GM18499 (cell line): Measurements from ENCODE around the gene LRRC8D.

ENCODE experiments used
- ATAC-seq: cut with Tn5 transposase; IDR thresholded peaks from one replicate; pipeline ENCODE4 v1.9.1; 2021; ENCODE audit warnings: moderate number of reproducible peaks; ENCODE audit not compliant: insufficient read depth, unreplicated experiment

LRRC8D gene

GRCh38 chr1:89832496-89833127 is 11.8 kb downstream of the LRRC8D start:
- ATAC-seq = no peak

GRCh38 chr1:89833183-89834082 is 12.6 kb downstream of the LRRC8D start:
- no peak for ATAC-seq

GRCh38 chr1:89834083-89834704 is 13.4 kb downstream of the LRRC8D start:
- no peak for ATAC-seq

GRCh38 chr1:89836252-89837035 is 15.6 kb downstream of the LRRC8D start:
- no peak for ATAC-seq

DNA sequence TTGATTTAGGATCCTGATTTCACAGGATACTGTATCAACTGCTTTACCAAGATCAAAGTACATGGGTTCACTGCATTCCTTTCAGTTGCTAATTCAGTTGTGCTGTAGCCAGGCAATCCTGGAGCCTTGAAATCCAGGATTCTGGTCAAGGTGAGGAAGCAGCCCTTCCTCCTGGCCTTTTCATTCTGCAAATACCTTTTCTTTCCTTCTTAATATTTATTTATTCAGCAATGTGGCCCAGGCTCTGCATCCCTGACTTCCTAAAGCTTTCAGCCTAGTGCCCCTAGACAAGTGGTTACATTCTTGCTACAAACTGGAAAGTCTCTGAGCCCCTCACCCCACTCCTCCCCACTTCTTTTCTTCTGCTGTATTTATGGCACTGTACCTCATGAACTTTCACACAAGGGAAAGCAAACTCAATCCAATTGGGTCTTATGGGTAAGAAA is 16.2 kb downstream of the LRRC8D start:
- ATAC-seq = no peak

GRCh38 chr1:89837510-89837909 is 16.7 kb downstream of the LRRC8D start:
- ATAC-seq = no peak

GRCh38 chr1:89839516-89839915 is 18.7 kb downstream of the LRRC8D start:
- ATAC-seq = no peak

- no peak for ATAC-seq
Measured at GRCh38 chr1:89841507-89841906, 20.7 kb downstream of the LRRC8D start.

DNA sequence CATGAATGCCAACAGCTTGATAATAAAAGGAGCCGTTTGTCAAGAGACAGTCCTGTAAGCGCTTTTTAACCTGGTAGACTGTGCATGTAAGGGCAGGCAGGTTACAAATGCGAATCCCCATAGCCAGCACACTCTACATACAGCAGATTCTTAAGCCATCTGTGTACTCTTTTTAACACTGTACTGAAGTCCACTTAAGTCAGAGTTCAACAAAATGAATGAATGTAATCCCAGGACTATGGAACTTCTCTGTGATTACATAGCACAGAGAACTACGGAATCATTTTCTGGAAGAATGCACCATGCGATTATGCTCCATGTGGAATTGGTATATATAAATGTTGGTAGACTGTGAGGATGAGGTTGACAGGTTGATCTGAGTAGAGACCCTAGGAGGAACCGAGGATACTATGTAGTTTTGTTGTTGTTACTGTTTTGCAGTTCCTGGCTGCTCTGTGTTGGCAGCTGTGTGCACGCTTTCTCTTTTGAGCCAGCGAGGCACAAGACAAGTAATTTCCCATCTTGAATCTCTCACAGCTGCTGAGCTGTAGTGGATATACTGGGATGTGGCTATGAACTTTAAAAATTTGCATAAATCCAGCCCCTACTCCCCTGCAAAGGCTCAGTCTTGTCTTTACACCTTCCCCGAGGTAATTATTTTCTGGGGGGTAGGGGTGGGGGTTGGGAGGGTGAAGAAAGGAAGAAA is 21.9 kb downstream of the LRRC8D start:
- ATAC-seq = peak; percentile 31

DNA sequence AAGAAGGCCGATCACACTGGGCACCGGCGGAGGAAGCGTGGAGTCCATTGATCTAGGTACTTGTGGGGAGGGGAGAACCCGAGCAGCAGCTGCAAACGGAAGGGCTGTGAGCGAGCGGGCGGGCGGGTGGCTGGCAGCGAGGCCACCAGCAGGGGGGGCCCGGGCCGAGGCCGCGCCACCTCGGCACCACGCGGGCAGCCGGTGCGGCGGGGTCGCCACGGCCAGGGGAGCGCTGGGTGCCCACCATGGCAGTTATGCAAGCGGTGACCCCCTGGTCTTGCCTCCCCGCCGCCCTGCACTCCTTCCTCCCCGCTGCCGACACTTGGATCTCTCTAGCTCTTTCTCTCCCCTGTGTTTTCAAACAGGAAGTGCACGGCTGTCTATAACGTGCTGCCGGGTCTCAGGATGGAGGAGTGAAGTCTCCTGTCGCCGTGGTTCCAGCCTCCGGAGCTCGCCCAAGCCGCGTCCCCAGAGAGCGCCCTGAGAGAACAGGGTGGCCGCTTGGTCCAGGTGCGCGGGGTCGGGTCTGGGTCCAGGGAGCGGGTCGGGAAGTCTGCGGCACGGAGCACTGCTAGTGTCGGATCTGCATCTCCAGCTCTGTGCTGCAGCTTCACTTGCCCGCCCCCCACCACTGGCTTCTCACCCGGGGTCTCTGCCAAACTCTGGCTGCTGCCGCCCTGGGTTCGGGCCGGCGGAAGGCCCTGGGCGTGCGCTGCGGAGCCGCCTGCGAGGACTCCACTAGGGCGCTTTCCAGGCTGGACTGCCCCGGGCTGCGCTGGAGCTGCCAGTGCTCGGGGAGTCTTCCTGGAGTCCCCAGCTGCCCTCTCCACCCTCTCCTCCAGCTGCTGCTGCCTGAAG is 22.7 kb downstream of the LRRC8D start:
- peak; percentile 52 for ATAC-seq

- no peak for ATAC-seq
Measured at GRCh38 chr1:89844241-89844807, 23.5 kb downstream of the LRRC8D start.

DNA sequence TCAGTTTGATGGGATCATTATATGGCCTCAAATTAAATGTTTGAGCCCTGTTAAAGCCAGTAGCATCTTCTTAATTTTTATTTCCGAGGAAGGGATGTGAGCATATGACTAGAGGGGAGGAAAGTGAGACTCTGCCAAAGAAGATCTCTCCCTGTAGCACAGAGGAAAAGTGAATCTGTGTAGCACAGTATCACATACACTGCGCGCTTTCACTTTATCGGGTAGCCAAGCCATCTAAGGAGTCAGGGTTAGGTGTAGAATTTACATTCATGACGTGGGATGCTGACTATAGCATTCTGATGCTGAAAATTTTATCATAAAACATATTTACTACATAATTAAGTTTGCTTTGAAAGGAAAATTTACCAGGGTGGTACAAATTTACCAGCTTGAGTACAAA is 24.0 kb downstream of the LRRC8D start:
- no peak for ATAC-seq

DNA sequence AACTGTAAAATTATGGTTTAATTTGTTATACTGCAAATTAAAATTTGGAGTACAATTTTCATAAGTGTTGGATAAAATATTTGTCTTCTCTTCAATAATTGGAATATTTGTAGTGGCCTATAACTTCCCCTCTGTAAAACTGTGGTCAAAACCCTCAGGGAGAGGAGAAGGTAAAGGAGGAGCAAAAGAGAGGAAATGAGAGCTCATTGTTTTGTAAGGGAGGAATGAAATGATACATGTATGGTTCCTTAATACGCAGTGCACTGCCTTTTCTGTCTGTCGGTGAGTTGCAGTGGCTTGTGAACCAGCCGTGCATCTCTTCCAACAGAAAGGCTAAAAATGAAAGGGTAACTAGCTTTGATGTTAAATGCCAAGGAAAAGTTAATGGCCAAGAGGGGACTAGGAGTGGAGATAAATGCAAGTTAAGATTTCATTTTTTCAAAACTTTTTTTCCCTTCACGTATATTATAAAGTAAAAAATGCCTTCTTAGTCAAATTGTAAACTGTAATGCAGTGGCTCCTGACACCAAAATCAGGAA is 26.4 kb downstream of the LRRC8D start:
- no peak for ATAC-seq

DNA sequence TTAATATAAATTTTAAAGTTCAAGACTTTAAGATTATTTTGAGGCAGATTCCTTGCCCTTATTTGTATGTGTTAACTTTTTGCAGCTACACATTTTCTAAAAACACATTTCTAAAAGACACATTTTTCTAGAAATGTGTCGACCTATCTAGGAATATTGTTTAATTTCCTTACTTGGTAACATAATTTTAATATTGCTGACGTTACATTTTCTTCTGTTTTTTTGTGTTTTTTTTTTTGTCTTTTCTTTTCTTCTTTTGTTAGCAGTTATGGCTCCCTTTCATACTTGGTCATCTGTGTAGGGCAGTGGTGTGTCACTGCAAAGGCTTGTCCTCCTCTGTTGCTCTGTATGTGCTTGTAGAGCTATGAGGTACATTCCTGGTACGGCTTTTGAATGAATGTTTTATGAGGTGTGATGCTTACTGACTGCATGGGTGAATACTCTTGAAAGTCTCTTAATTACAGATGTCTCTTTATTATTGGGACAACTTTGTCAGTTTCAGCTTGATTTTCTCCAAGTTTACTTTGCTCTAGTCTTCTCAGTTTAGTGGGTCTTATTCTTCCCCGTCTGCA is 30.1 kb downstream of the LRRC8D start:
- no peak for ATAC-seq

DNA sequence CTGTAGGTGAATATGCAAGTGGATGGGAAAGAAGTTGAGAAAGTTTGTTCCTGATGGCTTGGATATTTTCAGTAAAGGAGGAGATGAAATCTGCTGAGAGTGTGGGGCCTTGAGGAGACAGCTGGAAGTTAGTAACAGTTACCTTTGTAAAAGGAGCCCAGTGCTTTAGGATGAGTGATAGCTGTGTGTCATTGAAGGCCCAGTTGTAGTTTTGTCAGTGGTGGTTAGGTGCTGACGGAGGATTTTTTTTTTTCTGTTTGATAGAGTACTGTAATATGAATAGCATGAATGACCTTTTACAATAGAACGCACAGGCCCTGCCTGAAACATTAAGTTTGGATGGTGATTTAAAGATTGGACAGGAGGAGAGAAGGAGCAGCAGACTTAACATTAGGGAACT is 33.3 kb downstream of the LRRC8D start:
- no peak for ATAC-seq

DNA sequence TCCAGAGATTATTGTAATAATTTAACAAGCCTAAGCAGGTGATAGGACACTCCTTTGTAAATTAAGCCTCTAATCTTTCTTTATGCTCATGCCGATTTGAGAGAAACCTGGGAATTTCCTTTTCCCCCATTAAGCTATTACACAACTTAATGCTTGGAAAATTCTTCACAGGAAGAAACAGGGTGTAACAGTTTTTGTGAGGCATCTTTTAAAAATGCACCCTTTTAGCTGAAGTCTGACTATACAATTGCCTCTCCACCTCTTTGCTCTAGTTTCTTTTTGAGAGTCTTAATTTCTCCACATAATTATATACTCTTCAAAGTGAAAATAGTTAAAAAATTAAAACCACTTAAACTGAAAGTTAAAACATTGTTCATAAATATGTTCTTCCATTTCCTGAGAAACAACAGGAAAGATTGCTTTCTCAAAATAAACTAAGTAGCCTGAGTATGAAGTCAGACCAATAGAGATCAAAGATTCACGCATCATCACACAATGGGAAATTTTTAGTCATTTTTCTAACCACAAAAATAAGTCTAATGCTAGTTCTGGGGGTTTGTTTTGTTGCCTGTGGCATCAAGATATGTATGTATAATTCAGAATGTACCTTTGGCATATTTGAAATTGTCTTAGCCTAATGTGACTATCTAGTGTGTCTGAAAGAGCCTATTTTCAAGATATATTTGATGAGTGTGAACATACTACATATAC is 34.7 kb downstream of the LRRC8D start:
- ATAC-seq = peak; percentile 83

DNA sequence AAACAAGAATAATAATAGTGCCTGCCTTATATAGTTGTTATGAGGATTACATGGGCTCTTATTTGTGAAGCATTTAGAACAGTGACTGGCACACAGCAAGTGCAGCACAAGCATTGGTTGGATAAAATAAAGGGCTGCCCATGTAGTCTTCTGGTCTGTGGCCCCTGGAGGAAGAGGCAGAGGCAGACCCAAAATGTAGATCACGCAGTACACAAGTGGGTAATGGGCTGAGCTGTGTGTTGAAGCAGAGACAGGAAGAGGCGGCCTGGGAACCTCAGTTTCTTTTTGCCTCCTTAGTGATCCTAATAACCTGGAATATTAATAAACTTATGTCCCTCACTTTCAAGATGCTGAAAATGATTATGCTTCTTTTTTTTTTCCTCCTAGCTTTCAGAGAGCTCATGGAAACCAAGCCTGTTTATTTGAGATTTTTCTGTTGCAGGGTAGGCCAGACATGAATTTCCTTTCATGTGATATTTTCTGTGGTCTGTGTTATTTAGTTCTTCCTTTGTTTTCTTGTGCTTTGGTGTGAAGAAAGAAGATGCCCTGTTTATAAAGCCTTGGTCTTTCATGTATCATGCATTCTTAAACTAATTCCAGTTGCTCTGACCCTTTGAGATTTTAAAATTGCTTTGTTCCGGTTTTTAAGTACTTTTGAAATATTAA is 42.5 kb downstream of the LRRC8D start:
- no peak for ATAC-seq
